Lung (tissue), 12 donors: ENCODE measurements around the gene HTR2C. TPM values are rescaled to one million over a fixed set of nuclear protein-coding genes. Genes with fewer than 3 reads are reported as not detected.
A peak's percentile ranks its signal among the peaks of the same experiment; 100 is the strongest.
"Not testable (repeated sequence)": the region's sequence is repeated elsewhere in the genome, so short reads cannot be mapped to it uniquely, and the experiment has no call there.

ENCODE experiments used
- ATAC-seq: fragments of 200-7000 bp; cut with Tn5 transposase; one replicate; pipeline ENCODE4 v1.9.1; 2020; ENCODE audit warnings: moderate number of reproducible peaks; ENCODE audit not compliant: insufficient read depth, low FRiP score
- DNase-seq, 3 donors: peaks; one replicate each; pipeline ENCODE4 v3.0.0-alpha.2; 2013 to 2017
- H3K27ac ChIP-seq, 2 donors: one replicate each; pipeline ENCODE4 v1.5.1; 2013; ENCODE audit warnings: mild to moderate bottlenecking in 2 of 2, moderate library complexity in 2 of 2, control low read depth in 1 of 2, inconsistent platforms in 1 of 2, low read depth in 1 of 2, low read length in 1 of 2
- H3K27me3 ChIP-seq, 3 donors: one replicate each; pipeline ENCODE4 v1.5.1; 2013; ENCODE audit warnings: low read length in 2 of 3; ENCODE audit not compliant: control insufficient read depth in 3 of 3, insufficient read depth in 3 of 3
- H3K36me3 ChIP-seq, 4 donors: one replicate each; pipeline ENCODE4 v1.5.1; 2013; ENCODE audit warnings: low read length in 4 of 4, mild to moderate bottlenecking in 1 of 4, moderate library complexity in 1 of 4; ENCODE audit not compliant: control insufficient read depth in 4 of 4, insufficient read depth in 4 of 4
- H3K4me1 ChIP-seq, 5 donors: one replicate each; pipeline ENCODE4 v1.5.1; 2013; ENCODE audit warnings: low read length in 5 of 5, mild to moderate bottlenecking in 2 of 5, moderate library complexity in 1 of 5; ENCODE audit not compliant: control insufficient read depth in 5 of 5, insufficient read depth in 5 of 5
- H3K4me3 ChIP-seq: one replicate; pipeline ENCODE4 v1.5.1; 2013; ENCODE audit warnings: mild to moderate bottlenecking, control low read depth, moderate library complexity
- H3K9ac ChIP-seq, 2 donors: one replicate each; pipeline ENCODE4 v1.5.1; 2013; ENCODE audit warnings: low read length in 2 of 2, control low read depth in 1 of 2; ENCODE audit not compliant: insufficient read depth in 1 of 2
- H3K9me3 ChIP-seq, 4 donors: one replicate each; pipeline ENCODE4 v1.5.1; 2013; ENCODE audit warnings: low read length in 3 of 4, mild to moderate bottlenecking in 1 of 4, moderate library complexity in 1 of 4; ENCODE audit not compliant: control insufficient read depth in 4 of 4, insufficient read depth in 3 of 4
- WGBS, 2 donors: extraction: QIAGEN DNeasy Blood & Tissue Kit; methylation state at CpG; one replicate each; pipeline ENCODE4 v1.1.7; 2013; 5-methylcytosine and 5-hydroxymethylcytosine counted together
- polyA plus RNA-seq, 2 donors: library from polyadenylated mRNA; stranded (reverse); fragments of 200-250 nt; gene quantifications; one replicate each; pipeline ENCODE4 v1.2.1, GENCODE V29; 2013
- total RNA-seq, 2 donors: library from RNA; depleted of rRNA in 1 of 2; stranded (reverse); fragments of >200 nt in 1 of 2; gene quantifications; one replicate each; pipeline ENCODE4 v1.2.1, GENCODE V29; 2014 to 2021
- TF ChIP-seq, protein P1 (sequence below): IDR thresholded peaks from 2 replicates; pipeline ENCODE4 v1.5.1; 2012; ENCODE audit warnings: mild to moderate bottlenecking; ENCODE audit errors: control extremely low read depth, extremely low read depth
- donor health status: control.
- donor health status: control.
- donor health status: Bipolar disorder and iron deficiency.
- donor health status: healthy.
- donor health status: DM: yes; HTN: yes; CAD: no.

HTR2C gene
- total and polyA plus RNA-seq, 4 donors: 0.23 TPM; not detected in 3

DNA sequence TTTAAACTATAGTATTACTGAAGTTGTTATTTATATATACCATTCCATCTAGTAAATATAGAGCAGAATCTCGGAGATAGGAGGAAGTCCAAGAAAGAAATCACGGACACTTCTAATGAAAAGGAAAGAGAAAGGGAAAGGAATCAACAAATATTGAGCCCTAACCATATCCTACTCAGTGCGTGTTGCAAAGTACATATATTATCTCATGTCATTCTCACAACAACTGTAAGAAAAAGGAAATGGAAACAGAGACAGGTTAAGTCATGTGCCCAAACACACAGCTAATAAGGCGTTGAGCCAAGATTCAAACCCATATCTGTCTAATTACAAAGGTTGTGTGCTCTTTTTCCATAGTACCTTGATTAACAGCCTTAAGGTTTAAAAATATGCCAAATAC lies 16.0 kb downstream of the HTR2C start:
- TF ChIP-seq, protein P1, sequence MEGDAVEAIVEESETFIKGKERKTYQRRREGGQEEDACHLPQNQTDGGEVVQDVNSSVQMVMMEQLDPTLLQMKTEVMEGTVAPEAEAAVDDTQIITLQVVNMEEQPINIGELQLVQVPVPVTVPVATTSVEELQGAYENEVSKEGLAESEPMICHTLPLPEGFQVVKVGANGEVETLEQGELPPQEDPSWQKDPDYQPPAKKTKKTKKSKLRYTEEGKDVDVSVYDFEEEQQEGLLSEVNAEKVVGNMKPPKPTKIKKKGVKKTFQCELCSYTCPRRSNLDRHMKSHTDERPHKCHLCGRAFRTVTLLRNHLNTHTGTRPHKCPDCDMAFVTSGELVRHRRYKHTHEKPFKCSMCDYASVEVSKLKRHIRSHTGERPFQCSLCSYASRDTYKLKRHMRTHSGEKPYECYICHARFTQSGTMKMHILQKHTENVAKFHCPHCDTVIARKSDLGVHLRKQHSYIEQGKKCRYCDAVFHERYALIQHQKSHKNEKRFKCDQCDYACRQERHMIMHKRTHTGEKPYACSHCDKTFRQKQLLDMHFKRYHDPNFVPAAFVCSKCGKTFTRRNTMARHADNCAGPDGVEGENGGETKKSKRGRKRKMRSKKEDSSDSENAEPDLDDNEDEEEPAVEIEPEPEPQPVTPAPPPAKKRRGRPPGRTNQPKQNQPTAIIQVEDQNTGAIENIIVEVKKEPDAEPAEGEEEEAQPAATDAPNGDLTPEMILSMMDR: no peak
- Histone ChIP-seq H3K9me3 (no peaks in the 10 kb centered on the region), H3K9ac (no peak overlapping the region), H3K36me3 (no peaks in the 10 kb centered on the region), H3K4me1 (no peaks in the 10 kb centered on the region), H3K27me3 (peaks cover 0 to 25% (median 6%) of the 10 kb centered on the region in 3 donors), H3K4me3 (no peak overlapping the region), H3K27ac (no peak overlapping the region)
- ATAC-seq (no peak), DNase-seq (no peak)
- WGBS, 2 donors: 34 to 37% methylated on average over 4 of the region's 4 CpGs

DNA sequence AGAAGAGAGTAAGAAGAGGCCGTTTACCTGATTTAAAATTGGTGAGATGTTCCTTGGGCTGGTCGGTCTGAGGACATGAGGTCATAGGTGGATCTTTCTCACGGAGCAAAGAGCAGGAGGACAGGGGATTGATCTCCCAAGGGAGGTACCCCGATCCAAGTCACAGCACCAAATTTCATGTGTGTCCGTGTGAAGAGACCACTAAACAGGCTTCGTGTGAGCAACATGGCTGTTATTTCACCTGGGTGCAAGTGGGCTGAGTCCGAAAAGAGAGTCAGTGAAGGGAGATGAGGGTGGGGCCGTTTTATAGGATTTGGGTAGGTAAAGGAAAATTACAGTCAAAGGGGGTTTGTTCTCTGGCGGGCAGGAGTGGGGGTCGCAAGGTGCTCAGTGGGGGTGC lies 22.7 kb downstream of the HTR2C start:
- not testable (repeated sequence) for H3K27me3 ChIP-seq, DNase-seq, ATAC-seq, H3K27ac ChIP-seq, H3K4me3 ChIP-seq, H3K4me1 ChIP-seq, H3K36me3 ChIP-seq, H3K9ac ChIP-seq, H3K9me3 ChIP-seq
- 87% methylated on average over 7 to 9 of the region's 10 CpGs for WGBS, 2 donors

DNA sequence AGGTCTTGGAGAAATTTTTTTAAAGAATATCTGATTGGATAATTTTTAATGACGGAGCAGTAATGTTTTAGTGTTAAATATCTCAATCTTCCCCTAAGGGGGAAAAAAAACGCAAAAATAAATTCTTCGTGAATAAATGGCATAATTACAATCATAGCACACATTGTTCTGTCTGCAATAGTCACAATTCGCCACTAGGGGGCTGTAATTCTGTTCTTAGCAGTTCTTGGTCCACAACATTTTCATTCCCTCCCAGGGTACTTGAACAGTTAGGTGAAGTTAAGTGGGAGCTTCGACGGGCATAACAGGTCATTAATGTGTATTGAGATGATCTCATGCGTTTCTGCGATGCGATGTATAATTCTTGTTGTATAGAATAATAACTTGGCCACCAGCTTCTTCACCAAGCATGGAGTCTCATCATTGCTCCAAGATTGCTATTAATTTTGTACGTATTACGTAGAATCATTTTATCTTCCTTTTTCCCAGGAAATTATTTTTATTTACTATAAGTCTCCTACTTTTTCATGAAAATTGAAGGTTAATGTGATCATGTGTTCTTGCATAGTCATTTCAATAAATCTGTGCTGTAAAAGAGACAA lies 27.2 kb downstream of the HTR2C start:
- peaks cover 0 to 15% (median 2%) of the 10 kb centered on the region in 3 donors for H3K27me3 ChIP-seq
- no peak overlapping the region for H3K27ac ChIP-seq
- ATAC-seq (no peak), DNase-seq (peak; percentile 23 to 59 (median 33))
- TF ChIP-seq, protein P1: peak; percentile 45
- no peak overlapping the region for H3K9ac ChIP-seq
- WGBS, 2 donors: 40 to 54% methylated on average over 11 of the region's 11 CpGs
- H3K36me3 ChIP-seq: no peaks in the 10 kb centered on the region
- H3K4me1 ChIP-seq: no peaks in the 10 kb centered on the region
- no peaks in the 10 kb centered on the region for H3K9me3 ChIP-seq
- no peak overlapping the region for H3K4me3 ChIP-seq

DNA sequence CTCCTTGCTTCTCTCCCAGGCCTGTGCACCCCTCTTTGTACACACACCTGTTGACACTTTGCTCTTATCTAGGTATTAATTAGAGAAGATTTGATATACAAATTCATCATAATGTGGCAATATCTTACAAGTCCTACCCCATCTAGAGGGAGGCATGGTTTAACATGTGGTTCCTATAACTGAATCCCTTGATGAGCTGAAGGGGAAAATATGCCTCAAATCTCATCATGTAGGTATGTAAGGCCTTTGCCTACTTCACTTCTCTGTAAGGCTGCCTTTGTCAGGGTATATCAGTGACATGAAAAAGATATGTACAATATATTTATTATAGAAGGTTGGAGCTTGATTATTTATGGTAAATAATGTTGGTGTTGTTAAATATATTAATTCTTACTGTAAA lies 31.9 kb downstream of the HTR2C start:
- Histone ChIP-seq H3K4me3 (no peak overlapping the region), H3K9ac (no peak overlapping the region), H3K4me1 (no peaks in the 10 kb centered on the region), H3K27me3 (peaks cover 0 to 17% (median 0%) of the 10 kb centered on the region in 3 donors), H3K9me3 (no peaks in the 10 kb centered on the region), H3K27ac (no peak overlapping the region), H3K36me3 (no peaks in the 10 kb centered on the region)
- no peak for ATAC-seq
- DNase-seq: no peak
- TF ChIP-seq, protein P1: no peak
